H1 (cell line): ENCODE results near the gene ARHGEF10L. TPM values are rescaled to one million over a fixed set of nuclear protein-coding genes. Genes with fewer than 3 reads are reported as not detected.

Experiments
- CTCF ChIA-PET: fragments of 300-600 bp; sonication (Branson Sonifier 250); formaldehyde crosslinking; loops from one replicate; lab custom pipeline; 2021; ENCODE audit not compliant: partially characterized antibody; lab: Charles Lee
- POLR2A ChIA-PET: fragments of 300-600 bp; sonication (Branson Sonifier 250); formaldehyde crosslinking; loops from one replicate; lab custom pipeline; 2021; ENCODE audit warnings: inconsistent platforms; ENCODE audit not compliant: partially characterized antibody; lab: Charles Lee
- DNase-seq, 2 experiments: peaks; one replicate each; pipeline versions ENCODE4 v3.0.0 to v3.0.0-alpha.2; 2010 to 2022; ENCODE audit warnings: low spot score in 2 of 2, low read depth in 1 of 2, mixed read lengths in 1 of 2
- FAIRE-seq: peaks from 2 replicates; lab custom pipeline; 2011; peaks lifted over from hg19 to GRCh38; lab: Jason Lieb, UNC
- H2AFZ ChIP-seq: 2 replicates; pipeline ENCODE4 v1.8.1; 2012; ENCODE audit warnings: low read length, inconsistent platforms
- H2AK5ac ChIP-seq: 2 replicates; pipeline ENCODE4 v1.6.1; 2013; ENCODE audit warnings: low read depth, low read length
- H2BK120ac ChIP-seq: replicated peaks from 2 replicates; pipeline ENCODE3; 2013; ENCODE audit warnings: low read depth, low read length, inconsistent platforms
- H2BK12ac ChIP-seq: 2 replicates; pipeline ENCODE4 v1.6.1; 2013; ENCODE audit warnings: low read depth, low read length
- H2BK15ac ChIP-seq: 2 replicates; pipeline ENCODE4 v1.6.1; 2013; ENCODE audit warnings: low read length
- H2BK20ac ChIP-seq: 2 replicates; pipeline ENCODE4 v1.6.1; 2013; ENCODE audit warnings: low read length
- H2BK5ac ChIP-seq: 2 replicates; pipeline ENCODE4 v1.6.1; 2013; ENCODE audit warnings: low read depth, low read length
- H3K14ac ChIP-seq: 2 replicates; pipeline ENCODE4 v1.6.1; 2013; ENCODE audit warnings: inconsistent platforms; ENCODE audit not compliant: insufficient read length
- H3K18ac ChIP-seq: 2 replicates; pipeline ENCODE4 v1.6.1; 2013; ENCODE audit warnings: low read length; ENCODE audit errors: extremely low read depth
- H3K23ac ChIP-seq: 2 replicates; pipeline ENCODE4 v1.6.1; 2013; ENCODE audit warnings: inconsistent platforms; ENCODE audit not compliant: insufficient read length
- H3K23me2 ChIP-seq: 2 replicates; pipeline ENCODE4 v1.6.1; 2013; ENCODE audit warnings: low read depth, low read length
- H3K27ac ChIP-seq: 2 replicates; pipeline ENCODE4 v1.6.1; 2011; ENCODE audit warnings: low read depth, low read length, inconsistent platforms
- H3K27me3 ChIP-seq, 4 experiments: replicated peaks in 1 of 4; 1 replicate in 1 of 4; 2 replicates in 3 of 4; pipeline versions ENCODE4 v1.6.1 to v1.8.1; 2011 to 2013; ENCODE audit warnings: low read length in 3 of 4, mild to moderate bottlenecking in 3 of 4, inconsistent platforms in 2 of 4, mixed read lengths in 2 of 4, moderate library complexity in 1 of 4; ENCODE audit not compliant: control insufficient read depth in 3 of 4, insufficient read depth in 3 of 4; ENCODE audit errors: extremely low read depth in 1 of 4
- H3K36me3 ChIP-seq, 4 experiments: 2 replicates each; pipeline versions ENCODE4 v1.6.1 to v1.8.1; 2011 to 2013; ENCODE audit warnings: mild to moderate bottlenecking in 4 of 4, low read length in 3 of 4, moderate library complexity in 2 of 4, control low read depth in 1 of 4, inconsistent platforms in 1 of 4; ENCODE audit not compliant: insufficient read depth in 4 of 4, control insufficient read depth in 2 of 4
- H3K4ac ChIP-seq: replicated peaks from 2 replicates; pipeline ENCODE3; 2013; ENCODE audit warnings: low read length, low read depth, mixed read lengths, inconsistent platforms; ENCODE audit not compliant: insufficient read length
- H3K4me1 ChIP-seq, 4 experiments: replicated peaks in 1 of 4; 1 replicate in 1 of 4; 2 replicates in 3 of 4; pipeline versions ENCODE4 v1.6.1 to v1.8.1; 2011 to 2013; ENCODE audit warnings: low read length in 3 of 4, inconsistent platforms in 2 of 4, mixed read lengths in 1 of 4; ENCODE audit not compliant: insufficient read depth in 4 of 4, control insufficient read depth in 3 of 4
- H3K4me2 ChIP-seq, 2 experiments: 2 replicates each; pipeline versions ENCODE4 v1.6.1 to v1.8.1; 2011 to 2013; ENCODE audit warnings: low read depth in 2 of 2, low read length in 2 of 2, control low read depth in 1 of 2, inconsistent platforms in 1 of 2, mild to moderate bottlenecking in 1 of 2; ENCODE audit not compliant: insufficient read depth in 1 of 2
- H3K4me3 ChIP-seq, 4 experiments: fragments of 200-600, 300-600 bp in 1 of 4; sonication (generic), shearing (Covaris generic), sonication (Bioruptor Twin) in 1 of 4; 2 replicates each; pipeline versions ENCODE4 v1.5.1 to v1.8.1; 2011 to 2016; ENCODE audit warnings: low read length in 4 of 4, low read depth in 3 of 4, control low read depth in 2 of 4, inconsistent platforms in 2 of 4, mild to moderate bottlenecking in 2 of 4, mixed read lengths in 1 of 4, moderate library complexity in 1 of 4; ENCODE audit not compliant: insufficient read depth in 2 of 4; ENCODE audit errors: extremely low read depth in 1 of 4
- H3K56ac ChIP-seq: replicated peaks from 2 replicates; pipeline ENCODE3; 2013; ENCODE audit warnings: low read depth, mild to moderate bottlenecking, mixed read lengths, low read length, inconsistent platforms; ENCODE audit not compliant: insufficient read length
- H3K79me1 ChIP-seq: 2 replicates; pipeline ENCODE4 v1.6.1; 2013; ENCODE audit warnings: low read depth, low read length, control low read depth
- H3K79me2 ChIP-seq, 2 experiments: 2 replicates each; pipeline versions ENCODE4 v1.6.1 to v1.8.1; 2012 to 2013; ENCODE audit warnings: low read length in 2 of 2, mild to moderate bottlenecking in 2 of 2, inconsistent platforms in 1 of 2; ENCODE audit not compliant: insufficient read depth in 2 of 2, control insufficient read depth in 1 of 2
- H3K9ac ChIP-seq, 4 experiments: replicated peaks in 1 of 4; 1 replicate in 1 of 4; 2 replicates in 3 of 4; pipeline versions ENCODE4 v1.6.1 to v1.8.1; 2011 to 2013; ENCODE audit warnings: low read depth in 3 of 4, low read length in 3 of 4, control low read depth in 2 of 4, mild to moderate bottlenecking in 2 of 4, moderate library complexity in 2 of 4, inconsistent platforms in 1 of 4; ENCODE audit errors: extremely low read depth in 1 of 4
- H3K9me3 ChIP-seq, 2 experiments: 2 replicates each; pipeline versions ENCODE4 v1.6.1 to v1.8.1; 2012 to 2013; ENCODE audit warnings: mild to moderate bottlenecking in 2 of 2, moderate library complexity in 2 of 2, control low read depth in 1 of 2, inconsistent platforms in 1 of 2, low read depth in 1 of 2, low read length in 1 of 2, mixed read lengths in 1 of 2; ENCODE audit not compliant: insufficient read depth in 2 of 2
- H4K20me1 ChIP-seq, 2 experiments: replicated peaks in 1 of 2; 2 replicates each; pipeline versions ENCODE3 to v1.8.1; 2011 to 2013; ENCODE audit warnings: inconsistent platforms in 2 of 2, low read length in 2 of 2, mild to moderate bottlenecking in 1 of 2; ENCODE audit not compliant: insufficient read depth in 2 of 2, control insufficient read depth in 1 of 2
- H4K5ac ChIP-seq: 2 replicates; pipeline ENCODE4 v1.6.1; 2013; ENCODE audit warnings: low read length, low read depth, mixed read lengths, inconsistent platforms; ENCODE audit not compliant: insufficient read length
- H4K8ac ChIP-seq: 2 replicates; pipeline ENCODE4 v1.8.0; 2013; ENCODE audit warnings: mild to moderate bottlenecking, moderate library complexity, low read length, inconsistent platforms; ENCODE audit not compliant: insufficient read depth; ENCODE audit errors: extremely low read depth
- H4K91ac ChIP-seq: replicated peaks from 2 replicates; pipeline ENCODE3; 2013; ENCODE audit warnings: low read length, mixed read lengths, inconsistent platforms; ENCODE audit not compliant: insufficient read length
- BACH1 ChIP-seq: IDR thresholded peaks from 2 replicates; pipeline ENCODE4 v1.6.1; 2012; ENCODE audit warnings: low read length, improper control_type of control experiment
- CBX8 ChIP-seq: fragments of 300-800, 300-1000 bp; sonication (generic); IDR thresholded peaks from 2 replicates; pipeline ENCODE4 v1.7.1; 2016; ENCODE audit warnings: low read depth, low read length, borderline replicate concordance
- CHD1 ChIP-seq: IDR thresholded peaks from 2 replicates; pipeline ENCODE4 v1.6.1; 2012; ENCODE audit warnings: low read depth, low read length, improper control_type of control experiment
- EZH2 ChIP-seq: fragments of 200-600 bp; sonication (generic); IDR thresholded peaks from 2 replicates; pipeline ENCODE4 v1.7.1; 2012; ENCODE audit warnings: low read depth, mild to moderate bottlenecking, moderate library complexity, low read length, inconsistent platforms; ENCODE audit not compliant: severe bottlenecking
- GABPA ChIP-seq: IDR thresholded peaks from 2 replicates; pipeline ENCODE4 v1.6.1; 2011; ENCODE audit warnings: mild to moderate bottlenecking, low read length, moderate library complexity, borderline replicate concordance; ENCODE audit not compliant: insufficient read depth
- HDAC6 ChIP-seq: IDR thresholded peaks from one replicate; pipeline ENCODE4 v1.7.1; 2012; ENCODE audit warnings: low read depth, mild to moderate bottlenecking, inconsistent platforms, low read length, moderate library complexity
- KDM4A ChIP-seq: IDR thresholded peaks from one replicate; pipeline ENCODE4 v1.7.1; 2012; ENCODE audit warnings: low read depth, mild to moderate bottlenecking, moderate library complexity, low read length, inconsistent platforms; ENCODE audit not compliant: severe bottlenecking
- NRF1 ChIP-seq: IDR thresholded peaks from 2 replicates; pipeline ENCODE4 v1.6.1; 2011; ENCODE audit warnings: mild to moderate bottlenecking, low read depth, low read length, improper control_type of control experiment
- RNF2 ChIP-seq: fragments of 200-900, 300-1000 bp; sonication (generic); IDR thresholded peaks from 2 replicates; pipeline ENCODE4 v1.7.1; 2016; ENCODE audit warnings: borderline replicate concordance, low read depth, mild to moderate bottlenecking, antibody characterized with exemption, low read length; ENCODE audit not compliant: poor library complexity, severe bottlenecking; ENCODE audit errors: missing control alignments
- SIX5 ChIP-seq: IDR thresholded peaks from 2 replicates; pipeline ENCODE4 v1.6.1; 2011; ENCODE audit warnings: mild to moderate bottlenecking, low read depth, low read length
- SP4 ChIP-seq: IDR thresholded peaks from 2 replicates; pipeline ENCODE4 v1.6.1; 2012; ENCODE audit warnings: low read length, inconsistent platforms
- TCF12 ChIP-seq: IDR thresholded peaks from 2 replicates; pipeline ENCODE4 v1.6.1; 2011; ENCODE audit warnings: low read depth, mild to moderate bottlenecking, low read length
- WGBS, 2 experiments: shearing (Covaris generic) in 1 of 2; methylation state at CpG; one replicate each; pipeline versions ENCODE4 v1.1.6 to v1.1.7; 2013 to 2015; ENCODE audit warnings: low lambda C conversion rate in 2 of 2, mixed read lengths in 2 of 2, inconsistent platforms in 1 of 2, low coverage in 1 of 2, missing lambda C conversion rate in 1 of 2; ENCODE audit not compliant: insufficient replicate concordance in 2 of 2, insufficient coverage in 1 of 2, insufficient read length in 1 of 2; ENCODE audit errors: extremely low coverage in 1 of 2, missing lambda C conversion rate in 1 of 2; 5-methylcytosine and 5-hydroxymethylcytosine counted together
- polyA plus RNA-seq, 7 experiments: library from polyadenylated mRNA; depleted of rRNA in 3 of 7; stranded (reverse) in 5 of 7; unstranded in 2 of 7; fragments of >200 nt in 5 of 7; fragments of 200-250 nt in 2 of 7; gene quantifications; 1 replicate in 5 of 7; 2 replicates in 1 of 7; 4 replicates in 1 of 7; pipeline versions ENCODE4 v1.2.1 to v1.2.3, GENCODE V29; 2011 to 2013; ENCODE audit warnings: missing spikeins in 2 of 7, mixed read lengths in 2 of 7
- total RNA-seq: library from RNA; stranded (reverse); fragmentation: NEBNext Ultra II Directional; extraction: Animal tissue kit (Norgen Biotek cat#: 25700); gene quantifications from 2 replicates; pipeline ENCODE4 v1.2.1, GENCODE V29; 2021

The ARHGEF10L gene
- total and polyA plus RNA-seq, 2 of the 8 experiments (the other 6 are each of a cell fraction or from before 2014, with no cell fraction given): 33.6 to 39.6 TPM

- no peak for FAIRE-seq
- POLR2A ChIA-PET: interaction anchor here (0.9 kb wide), 1 partner anchor 61 kb away, joined by 3 read pairs; no protein-coding TSS in a partner anchor
- H3K79me2 ChIP-seq: no peaks in the 10 kb centered on the region
- H3K18ac ChIP-seq: no peak overlapping the region
- H4K20me1 ChIP-seq: peaks cover 3 to 6% of the 10 kb centered on the region in 2 experiments
- no peak overlapping the region for H3K4me2 ChIP-seq
- H3K4me3 ChIP-seq: no peak overlapping the region
- H3K23ac ChIP-seq: no peak overlapping the region
- H2BK20ac ChIP-seq: no peak overlapping the region
- H3K27me3 ChIP-seq: no peaks in the 10 kb centered on the region
- 86% methylated on average over 11 of the region's 11 CpGs; no CpG with 5 or more reads in 1 of the 2 experiments for WGBS, 2 experiments
- no peak overlapping the region for H2BK12ac ChIP-seq
- no peaks in the 10 kb centered on the region; the same call in 1 of the 2 replicates for H3K79me1 ChIP-seq
- peaks cover 0 to 10% (median 1%) of the 10 kb centered on the region in 4 experiments; a peak in 4 of 8 replicates for H3K36me3 ChIP-seq
- no peak overlapping the region for H4K5ac ChIP-seq
- no peaks in the 10 kb centered on the region for H3K4me1 ChIP-seq
- no peak overlapping the region for H3K4ac ChIP-seq
- H2AK5ac ChIP-seq: no peak overlapping the region
- H3K9me3 ChIP-seq: no peaks in the 10 kb centered on the region
- H3K56ac ChIP-seq: no peak overlapping the region
- no peak overlapping the region for H3K9ac ChIP-seq
- no peak overlapping the region for H2BK120ac ChIP-seq
- no peak overlapping the region for H4K91ac ChIP-seq
- H2AFZ ChIP-seq: no peak overlapping the region
- CTCF ChIA-PET: interaction anchor here (0.5 to 1.5 kb wide), 10 partner anchors 9 to 381 kb away, joined by 3 to 7 read pairs (median 4); no protein-coding TSS in a partner anchor
- no peak overlapping the region for H3K27ac ChIP-seq
- H2BK5ac ChIP-seq: no peak overlapping the region
- no peak overlapping the region for H4K8ac ChIP-seq
- H3K23me2 ChIP-seq: no peaks in the 10 kb centered on the region
- no peak overlapping the region for H2BK15ac ChIP-seq
- DNase-seq: no peak
- H3K14ac ChIP-seq: no peak overlapping the region
- TF ChIP-seq RNF2: no peak
- TF ChIP-seq BACH1: no peak
- TF ChIP-seq SP4: no peak
- TF ChIP-seq KDM4A: no peak
- TF ChIP-seq CBX8: no peak
- TF ChIP-seq TCF12: no peak
- TF ChIP-seq SIX5: no peak
- TF ChIP-seq GABPA: no peak
- TF ChIP-seq EZH2: no peak
- no peak for TF ChIP-seq HDAC6
- no peak for TF ChIP-seq CHD1
- no peak for TF ChIP-seq NRF1
These were observed 110.0 kb downstream of the ARHGEF10L start for GRCh38 chr1:17649371-17650106.
